ENCODE measurements around the gene RNPS1.

The RNPS1 gene

GRCh38 chr16:2211923-2212347, 56.0 kb downstream of the RNPS1 start:
- TF ChIP-seq TEAD4 (IDR thresholded peaks at IDR 0.05) (no peak), TCF12 (IDR thresholded peaks at IDR 0.05; ENCODE audit: low read depth) (no peak), CEBPB (IDR thresholded peaks at IDR 0.05) (no peak), EGR1 (IDR thresholded peaks at IDR 0.05) (no peak), EP300 (IDR thresholded peaks at IDR 0.05; ENCODE audit: borderline replicate concordance) (no peak), USF1 (IDR thresholded peaks at IDR 0.05) (no peak)

DNA sequence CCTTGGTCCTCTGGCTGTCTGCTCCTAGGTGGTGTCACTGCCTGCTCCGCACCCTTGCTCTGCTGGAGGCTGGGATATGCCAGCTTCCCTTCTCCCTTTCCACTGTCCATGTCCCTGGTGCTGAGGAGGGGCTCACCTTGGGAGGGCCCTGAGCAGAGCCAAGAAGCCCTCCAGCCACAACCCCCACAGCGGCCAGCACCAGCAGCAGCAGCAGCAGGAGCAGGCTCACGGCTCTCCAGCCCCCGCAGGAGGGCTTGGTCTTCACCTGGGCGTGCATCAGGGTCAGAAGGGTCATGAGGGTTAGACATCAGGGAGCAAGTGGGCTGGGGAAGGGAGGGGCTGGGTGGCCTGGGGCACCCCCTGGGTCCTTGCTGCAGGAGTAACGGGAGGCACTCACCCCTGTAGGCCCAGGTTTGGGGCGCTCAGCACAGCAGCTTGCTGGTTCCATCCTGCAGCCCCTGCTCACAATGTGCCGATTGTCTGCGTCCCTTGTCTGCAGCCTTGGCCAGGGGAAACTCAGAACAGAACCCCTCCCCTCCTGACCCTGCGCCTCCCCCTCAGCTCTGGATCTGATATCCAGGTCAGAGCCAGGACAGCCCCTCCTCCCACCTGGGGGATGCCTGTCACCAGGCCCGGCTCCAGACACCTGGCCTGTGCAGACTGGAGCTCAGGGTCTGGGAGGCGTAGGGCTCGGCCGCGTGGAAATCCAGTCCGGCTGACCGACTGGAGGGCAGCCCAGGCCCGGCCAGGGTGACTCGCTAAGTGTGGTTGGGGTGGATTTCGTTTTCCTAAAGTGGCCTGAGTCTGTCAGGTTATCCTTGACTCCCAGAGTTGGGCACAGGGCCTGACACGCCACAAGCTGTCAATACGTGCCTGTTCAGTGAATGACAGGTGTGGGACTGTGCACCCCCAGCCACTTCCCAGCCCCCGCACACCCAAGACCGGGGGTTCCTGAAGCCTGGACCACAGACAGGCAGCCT, 57.2 kb downstream of the RNPS1 start, which contains the start of gene BRICD5:
TSS of gene BRICD5 (minus strand) at position 478 of the 980 bp plus-strand sequence. CDS start at position 448, 30 bp downstream.
- TF ChIP-seq RAD21 (IDR thresholded peaks at IDR 0.05; ENCODE audit: low read depth) = no peak
- TF ChIP-seq EP300 (IDR thresholded peaks at IDR 0.05; ENCODE audit: borderline replicate concordance) = no peak
- no peak for TF ChIP-seq CREB1 (IDR thresholded peaks at IDR 0.05; ENCODE audit: low read depth)
- TF ChIP-seq TEAD4 (IDR thresholded peaks at IDR 0.05) = no peak
- no peak for TF ChIP-seq MAX (IDR thresholded peaks at IDR 0.05)
- TF ChIP-seq CEBPB (IDR thresholded peaks at IDR 0.05) = no peak
- no peak for TF ChIP-seq EGR1 (IDR thresholded peaks at IDR 0.05)
- no peak for TF ChIP-seq TCF12 (IDR thresholded peaks at IDR 0.05; ENCODE audit: low read depth)
- TF ChIP-seq FOXM1 (IDR thresholded peaks at IDR 0.05; ENCODE audit: borderline replicate concordance, low read depth) = no peak
- no peak for TF ChIP-seq YY1 (IDR thresholded peaks at IDR 0.05; ENCODE audit: low read depth)
- no peak for TF ChIP-seq ZBTB7A (IDR thresholded peaks at IDR 0.05; ENCODE audit: low read depth)
- TF ChIP-seq NFIC (IDR thresholded peaks at IDR 0.05) = no peak
- TF ChIP-seq USF1 (IDR thresholded peaks at IDR 0.05) = no peak
- no peak for TF ChIP-seq REST (IDR thresholded peaks at IDR 0.05; ENCODE audit: low read depth)
- no peak for TF ChIP-seq TAF1 (IDR thresholded peaks at IDR 0.05; ENCODE audit: low read depth)

- no peak for TF ChIP-seq ZBTB7A (IDR thresholded peaks at IDR 0.05; ENCODE audit: low read depth)
- TF ChIP-seq TEAD4 (IDR thresholded peaks at IDR 0.05) = no peak
- no peak for TF ChIP-seq REST (IDR thresholded peaks at IDR 0.05; ENCODE audit: low read depth)
- no peak for TF ChIP-seq EP300 (IDR thresholded peaks at IDR 0.05; ENCODE audit: borderline replicate concordance)
- no peak for TF ChIP-seq NFIC (IDR thresholded peaks at IDR 0.05)
- no peak for TF ChIP-seq TCF12 (IDR thresholded peaks at IDR 0.05; ENCODE audit: low read depth)
- no peak for TF ChIP-seq USF1 (IDR thresholded peaks at IDR 0.05)
- no peak for TF ChIP-seq MAX (IDR thresholded peaks at IDR 0.05)
Measured at GRCh38 chr16:2210009-2210332, 58.0 kb downstream of the RNPS1 start.

DNA sequence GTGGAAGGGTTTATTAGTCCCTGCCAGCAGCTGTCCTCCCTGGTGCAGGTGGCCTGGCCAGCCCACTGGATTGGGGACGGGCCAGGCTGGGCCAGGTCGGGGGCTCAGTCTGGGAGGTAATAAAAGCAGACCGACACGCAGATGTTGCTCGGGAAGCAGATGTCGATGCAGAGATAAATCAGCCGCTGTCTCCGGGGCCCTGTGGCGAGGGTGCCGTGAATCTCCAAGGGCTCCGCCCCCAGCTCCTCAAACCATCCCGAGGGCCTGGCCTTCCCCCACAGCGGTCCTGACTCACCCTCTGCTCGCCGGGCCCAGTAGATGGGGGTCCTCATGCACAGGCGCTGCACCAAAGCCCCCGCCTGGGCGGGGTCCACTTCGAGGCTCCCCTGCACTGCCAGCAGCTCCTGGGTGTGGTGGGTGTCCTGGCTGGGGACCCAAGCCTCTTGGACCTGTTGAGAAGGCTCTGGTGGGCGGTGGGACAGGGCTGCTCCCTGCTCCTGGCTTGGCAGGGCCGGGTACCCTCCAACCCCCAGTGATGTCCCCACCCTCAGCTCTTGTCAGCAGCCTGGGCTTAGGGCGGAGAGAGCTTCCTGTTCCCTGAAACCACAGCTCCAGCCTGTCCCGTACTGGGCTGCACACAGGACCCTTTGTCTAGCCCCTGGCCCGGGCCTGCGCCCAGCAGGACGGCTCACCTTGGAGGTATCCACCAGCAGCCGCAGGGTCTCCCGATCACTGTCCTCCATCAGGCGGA, 58.5 kb downstream of the RNPS1 start:
- TF ChIP-seq MAX (IDR thresholded peaks at IDR 0.05) = no peak
- no peak for TF ChIP-seq USF1 (IDR thresholded peaks at IDR 0.05)
- TF ChIP-seq TAF1 (IDR thresholded peaks at IDR 0.05; ENCODE audit: low read depth) = no peak
- no peak for TF ChIP-seq NFIC (IDR thresholded peaks at IDR 0.05)
- no peak for TF ChIP-seq CREB1 (IDR thresholded peaks at IDR 0.05; ENCODE audit: low read depth)
- TF ChIP-seq FOXM1 (IDR thresholded peaks at IDR 0.05; ENCODE audit: borderline replicate concordance, low read depth) = no peak
- TF ChIP-seq EGR1 (IDR thresholded peaks at IDR 0.05) = no peak
- TF ChIP-seq TEAD4 (IDR thresholded peaks at IDR 0.05) = no peak
- no peak for TF ChIP-seq RAD21 (IDR thresholded peaks at IDR 0.05; ENCODE audit: low read depth)
- no peak for TF ChIP-seq REST (IDR thresholded peaks at IDR 0.05; ENCODE audit: low read depth)
- TF ChIP-seq YY1 (IDR thresholded peaks at IDR 0.05; ENCODE audit: low read depth) = no peak
- TF ChIP-seq ZBTB7A (IDR thresholded peaks at IDR 0.05; ENCODE audit: low read depth) = no peak

Data from Ishikawa (cell line).